Psoas muscle (tissue), 8 donors: ENCODE results near the gene STXBP6. TPM values are rescaled to one million over a fixed set of nuclear protein-coding genes. Genes with fewer than 3 reads are reported as not detected.

Source experiments
- ATAC-seq, 4 donors: fragments of 200-7000 bp; cut with Tn5 transposase; one replicate each; pipeline ENCODE4 v1.9.1; 2020; ENCODE audit warnings: moderate library complexity in 3 of 4, mild to moderate bottlenecking in 2 of 4
- DNase-seq, 2 donors: peaks; one replicate each; pipeline ENCODE4 v3.0.0-alpha.2; 2020
- H3K27ac ChIP-seq: fragments of 200-600 bp; one replicate; pipeline ENCODE4 v1.8.0; 2022
- H3K27me3 ChIP-seq, 3 donors: fragments of 200-600 bp in 1 of 3; one replicate each; pipeline versions ENCODE4 v1.6.1 to v1.8.0; 2013 to 2022; ENCODE audit warnings: low read length in 2 of 3, mild to moderate bottlenecking in 2 of 3, moderate library complexity in 1 of 3; ENCODE audit not compliant: insufficient read depth in 3 of 3
- H3K36me3 ChIP-seq, 2 donors: fragments of 200-600 bp in 1 of 2; one replicate each; pipeline versions ENCODE4 v1.6.1 to v1.8.0; 2013 to 2022; ENCODE audit warnings: low read depth in 1 of 2, mild to moderate bottlenecking in 1 of 2, moderate library complexity in 1 of 2; ENCODE audit not compliant: insufficient read depth in 1 of 2
- H3K4me1 ChIP-seq: fragments of 200-600 bp; one replicate; pipeline ENCODE4 v1.8.0; 2022
- H3K4me3 ChIP-seq: fragments of 200-600 bp; one replicate; pipeline ENCODE4 v1.8.0; 2022; ENCODE audit warnings: mild to moderate bottlenecking
- H3K9me3 ChIP-seq: fragments of 200-600 bp; one replicate; pipeline ENCODE4 v1.8.0; 2022
- WGBS, 3 donors: extraction: QIAGEN DNeasy Blood & Tissue Kit; methylation state at CpG; one replicate each; pipeline versions ENCODE4 v1.1.6 to v1.1.7; 2013; 5-methylcytosine and 5-hydroxymethylcytosine counted together
- intact Hi-C, 2 donors: fragments of 100-400 bp; cut with DNase I; formaldehyde crosslinking; loops; one replicate each; pipeline versions ENCODE4 v1.11.0 to v1.14.2; 2022
- polyA plus RNA-seq, 3 donors: library from polyadenylated mRNA; stranded (reverse); fragments of 200-250 nt; gene quantifications; one replicate each; pipeline ENCODE4 v1.2.3, GENCODE V29; 2013
- total RNA-seq, 4 donors: library from RNA; stranded (reverse); fragmentation: NEBNext Ultra II Directional in 2 of 4; extraction: Animal tissue kit (Norgen Biotek cat#: 25700) in 2 of 4; gene quantifications; one replicate each; pipeline versions ENCODE4 v1.2.1 to v1.2.4, GENCODE V29; 2021 to 2023
- TF ChIP-seq, protein P1 (sequence below): fragments of 200-600 bp; IDR thresholded peaks from one replicate; pipeline ENCODE4 v1.8.0; 2022; ENCODE audit warnings: antibody characterized with exemption
- donor health status: healthy with polysubstance abuse.
- donor health status: DM: no; HTN: no; CAD: no; lungs with moderate emphysema.
- donor health status: Bipolar disorder and iron deficiency.
- donor health status: healthy.
- donor health status: DM: yes; HTN: yes; CAD: no.
- donor health status: DM: no; HTN: no; CAD: no.
- donor health status: DM: no; HTN: no; CAD: no.
- donor health status: DM: yes; HTN: yes; CAD: no.

STXBP6 gene
- total and polyA plus RNA-seq, 7 donors = 1.1 to 3.5 (median 2.2) TPM

DNA sequence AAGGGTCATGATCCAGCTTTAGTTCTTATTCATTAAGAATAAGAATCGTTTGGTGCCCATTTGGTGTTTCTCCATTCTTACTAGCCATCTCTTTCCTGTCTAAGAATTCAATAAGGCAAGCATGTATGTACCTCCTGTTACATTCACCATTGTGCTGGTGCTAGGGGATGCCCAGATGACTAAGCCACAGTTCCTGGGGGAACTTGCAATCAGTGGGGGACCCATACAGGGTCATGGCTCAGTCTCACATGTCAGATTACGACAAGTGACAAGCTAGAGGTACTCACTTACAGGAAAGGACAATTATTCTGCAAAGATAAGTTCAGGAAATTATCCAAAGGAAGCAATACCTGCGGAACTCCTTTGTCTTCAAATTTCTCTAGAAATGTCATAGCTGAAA lies 125.4 kb downstream of the STXBP6 start:
- no peak overlapping the region for H3K4me3 ChIP-seq
- H3K9me3 ChIP-seq = no peaks in the 10 kb centered on the region
- no peak overlapping the region for H3K27ac ChIP-seq
- intact Hi-C loops = no loop called here
- H3K4me1 ChIP-seq = no peaks in the 10 kb centered on the region
- ATAC-seq (no peak), DNase-seq (no peak)
- TF ChIP-seq, protein P1, sequence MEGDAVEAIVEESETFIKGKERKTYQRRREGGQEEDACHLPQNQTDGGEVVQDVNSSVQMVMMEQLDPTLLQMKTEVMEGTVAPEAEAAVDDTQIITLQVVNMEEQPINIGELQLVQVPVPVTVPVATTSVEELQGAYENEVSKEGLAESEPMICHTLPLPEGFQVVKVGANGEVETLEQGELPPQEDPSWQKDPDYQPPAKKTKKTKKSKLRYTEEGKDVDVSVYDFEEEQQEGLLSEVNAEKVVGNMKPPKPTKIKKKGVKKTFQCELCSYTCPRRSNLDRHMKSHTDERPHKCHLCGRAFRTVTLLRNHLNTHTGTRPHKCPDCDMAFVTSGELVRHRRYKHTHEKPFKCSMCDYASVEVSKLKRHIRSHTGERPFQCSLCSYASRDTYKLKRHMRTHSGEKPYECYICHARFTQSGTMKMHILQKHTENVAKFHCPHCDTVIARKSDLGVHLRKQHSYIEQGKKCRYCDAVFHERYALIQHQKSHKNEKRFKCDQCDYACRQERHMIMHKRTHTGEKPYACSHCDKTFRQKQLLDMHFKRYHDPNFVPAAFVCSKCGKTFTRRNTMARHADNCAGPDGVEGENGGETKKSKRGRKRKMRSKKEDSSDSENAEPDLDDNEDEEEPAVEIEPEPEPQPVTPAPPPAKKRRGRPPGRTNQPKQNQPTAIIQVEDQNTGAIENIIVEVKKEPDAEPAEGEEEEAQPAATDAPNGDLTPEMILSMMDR = no peak
- H3K36me3 ChIP-seq = no peaks in the 10 kb centered on the region
- H3K27me3 ChIP-seq = no peaks in the 10 kb centered on the region
- 74 to 80% (median 78%) methylated on average over 3 of the region's 3 CpGs for WGBS, 3 donors

DNA sequence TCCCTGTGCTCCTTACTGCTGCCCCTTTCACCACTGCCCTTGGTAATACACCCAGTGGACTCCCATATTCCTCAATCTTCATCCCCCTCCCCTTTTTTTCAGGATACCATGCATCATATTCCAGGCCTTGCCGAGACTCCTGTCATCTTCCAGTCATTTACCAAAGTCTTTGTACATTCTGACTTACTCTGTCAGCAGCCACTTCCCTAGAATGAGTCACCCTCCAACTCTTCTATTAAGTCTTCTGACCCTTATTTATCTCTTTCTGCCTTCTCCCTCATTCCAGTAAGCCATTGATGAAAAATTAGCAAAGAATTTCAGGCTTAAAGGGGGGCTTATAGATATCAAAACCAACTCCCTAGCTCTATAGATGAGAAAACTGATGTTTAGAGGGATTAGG lies 128.0 kb downstream of the STXBP6 start:
- WGBS, 3 donors = 81 to 85% (median 83%) methylated on average over 1 of the region's 1 CpG
- no peaks in the 10 kb centered on the region for H3K9me3 ChIP-seq
- TF ChIP-seq, protein P1 = no peak
- intact Hi-C loops = no loop called here
- ATAC-seq (no peak), DNase-seq (no peak)
- H3K36me3 ChIP-seq = no peaks in the 10 kb centered on the region
- H3K4me3 ChIP-seq = no peak overlapping the region
- no peak overlapping the region for H3K27ac ChIP-seq
- no peaks in the 10 kb centered on the region for H3K27me3 ChIP-seq
- no peaks in the 10 kb centered on the region for H3K4me1 ChIP-seq

DNA sequence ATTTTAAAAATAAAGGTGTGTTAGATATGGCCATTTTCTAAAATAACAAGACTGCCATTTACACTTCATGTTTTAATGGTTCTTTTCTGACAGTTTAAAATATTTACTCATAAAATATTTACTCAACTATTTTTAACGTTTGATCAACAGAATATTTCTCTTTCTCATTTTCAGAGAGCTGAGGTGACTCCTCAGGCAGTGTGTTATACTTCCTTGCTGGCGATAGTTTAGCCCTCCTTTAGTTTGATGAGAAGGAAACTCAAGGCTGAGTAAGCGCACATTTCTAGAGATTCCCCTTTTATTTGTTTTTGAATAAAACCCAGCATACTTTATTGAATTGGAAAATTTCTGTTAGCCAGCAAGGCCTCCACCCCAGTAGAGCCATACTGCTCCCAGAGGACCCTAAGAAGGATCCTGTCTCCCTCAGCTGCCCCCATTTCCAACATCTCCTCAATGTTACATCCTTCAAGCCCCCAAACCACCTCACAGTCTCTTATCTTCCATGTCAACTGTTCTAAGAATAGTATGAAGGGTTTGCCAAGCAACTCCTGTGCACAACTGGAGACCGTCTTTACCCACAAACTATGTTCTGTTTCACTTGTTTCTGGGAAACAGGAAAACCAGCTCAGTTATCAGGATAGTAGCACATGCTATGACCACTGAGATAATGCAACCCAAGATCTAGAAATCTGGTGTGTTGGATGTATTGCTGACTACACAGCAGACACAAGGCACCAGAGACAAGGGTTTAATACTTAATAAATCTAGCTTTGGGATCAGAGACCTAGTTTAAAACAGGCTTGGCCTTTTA lies 129.5 kb downstream of the STXBP6 start:
- no peak overlapping the region for H3K27ac ChIP-seq
- H3K4me1 ChIP-seq = no peaks in the 10 kb centered on the region
- TF ChIP-seq, protein P1 = no peak
- no peaks in the 10 kb centered on the region for H3K36me3 ChIP-seq
- WGBS, 3 donors = 79 to 86% (median 81%) methylated on average over 4 of the region's 4 CpGs
- intact Hi-C loops = no loop called here
- ATAC-seq = no peak
- DNase-seq = no peak
- no peaks in the 10 kb centered on the region for H3K27me3 ChIP-seq
- H3K4me3 ChIP-seq = no peak overlapping the region
- H3K9me3 ChIP-seq = no peaks in the 10 kb centered on the region

DNA sequence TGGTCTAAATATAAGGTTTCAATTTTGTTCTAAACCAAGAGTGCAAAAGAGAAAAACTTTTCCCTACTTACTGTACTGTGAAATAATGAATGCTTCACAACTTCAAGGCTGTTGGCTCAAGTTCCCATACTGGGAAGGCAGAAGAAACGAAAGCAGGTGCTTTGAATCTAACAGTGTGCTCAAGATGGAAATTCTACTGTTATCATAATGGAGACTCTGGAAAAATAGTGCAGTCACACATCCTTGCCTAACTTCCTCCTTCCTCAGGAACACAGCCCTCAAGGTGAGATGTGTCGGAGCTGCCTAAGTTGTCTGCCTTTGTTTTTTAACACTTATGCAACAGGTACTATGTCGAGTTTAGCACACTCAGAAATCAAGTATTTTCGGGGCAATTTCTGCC lies 131.1 kb downstream of the STXBP6 start:
- Histone ChIP-seq H3K4me1 (no peaks in the 10 kb centered on the region), H3K4me3 (no peak overlapping the region), H3K9me3 (no peaks in the 10 kb centered on the region), H3K27ac (no peak overlapping the region), H3K27me3 (no peaks in the 10 kb centered on the region), H3K36me3 (no peaks in the 10 kb centered on the region)
- intact Hi-C loops = no loop called here
- ATAC-seq (no peak), DNase-seq (no peak)
- TF ChIP-seq, protein P1 = no peak
- WGBS, 3 donors = 62 to 75% (median 72%) methylated on average over 4 of the region's 4 CpGs
